Activated CD4-positive, alpha-beta T cell treated with anti-CD3 and anti-CD28 coated beads, Interleukin-2, amount 50 U/mL, for 4 hours (primary cell): ENCODE measurements around the gene BMP8B.
"Not testable (repeated sequence)": the region's sequence is repeated elsewhere in the genome, so short reads cannot be mapped to it uniquely, and the experiment has no call there.

Experiments
- DNase-seq, 2 experiments: peaks; one replicate each; pipeline ENCODE4 v3.0.0-alpha.2; 2020

The BMP8B gene

GRCh38 chr1:39777306-39777705 is 11.4 kb downstream of the BMP8B start:
- no peak for DNase-seq

GRCh38 chr1:39776886-39777285 is 11.8 kb downstream of the BMP8B start:
- no peak for DNase-seq

GRCh38 chr1:39776400-39776713 is 12.3 kb downstream of the BMP8B start:
- no peak for DNase-seq

- not testable (repeated sequence) for DNase-seq
These were observed 12.8 kb downstream of the BMP8B start for GRCh38 chr1:39775676-39776399.

- not testable (repeated sequence) for DNase-seq
These were observed 13.5 kb downstream of the BMP8B start for GRCh38 chr1:39775141-39775540.

GRCh38 chr1:39773369-39773979 is 15.2 kb downstream of the BMP8B start:
- not testable (repeated sequence) for DNase-seq

- not testable (repeated sequence) for DNase-seq
These were observed 17.6 kb downstream of the BMP8B start, which contains the start of gene OXCT2 for GRCh38 chr1:39771022-39771532. TSS of gene OXCT2 (minus strand) at chr1:39771348. CDS start at chr1:39771255, 93 bp downstream.

GRCh38 chr1:39770100-39771021 is 18.3 kb downstream of the BMP8B start:
- DNase-seq: peak; percentile 39 to 40

- not testable (repeated sequence) for DNase-seq
These were observed 19.2 kb downstream of the BMP8B start for GRCh38 chr1:39769502-39769901.

- DNase-seq: not testable (repeated sequence)
These were observed 22.2 kb downstream of the BMP8B start for GRCh38 chr1:39766466-39766865.

GRCh38 chr1:39764512-39764911 is 24.2 kb downstream of the BMP8B start:
- not testable (repeated sequence) for DNase-seq

- not testable (repeated sequence) for DNase-seq
These were observed 24.9 kb downstream of the BMP8B start for GRCh38 chr1:39763619-39764374.

- DNase-seq: no peak
These were observed 25.8 kb downstream of the BMP8B start for GRCh38 chr1:39762550-39763540.

GRCh38 chr1:39761557-39762260 is 27.0 kb downstream of the BMP8B start:
- no peak for DNase-seq

GRCh38 chr1:39761016-39761415 is 27.6 kb downstream of the BMP8B start:
- DNase-seq: no peak

- DNase-seq: no peak
These were observed 28.3 kb downstream of the BMP8B start for GRCh38 chr1:39760074-39761008.

- DNase-seq: no peak
These were observed 29.3 kb downstream of the BMP8B start for GRCh38 chr1:39759436-39759726.

- no peak for DNase-seq
These were observed 29.9 kb downstream of the BMP8B start for GRCh38 chr1:39758556-39759435.

GRCh38 chr1:39757501-39757900 is 31.2 kb downstream of the BMP8B start:
- DNase-seq: no peak
